ENCODE measurements around the gene RERE. TPM values are rescaled to one million over a fixed set of nuclear protein-coding genes. Genes with fewer than 3 reads are reported as not detected.

RERE gene
- total RNA-seq, 1 experiment from 2014 or later = 40.6 TPM

DNA sequence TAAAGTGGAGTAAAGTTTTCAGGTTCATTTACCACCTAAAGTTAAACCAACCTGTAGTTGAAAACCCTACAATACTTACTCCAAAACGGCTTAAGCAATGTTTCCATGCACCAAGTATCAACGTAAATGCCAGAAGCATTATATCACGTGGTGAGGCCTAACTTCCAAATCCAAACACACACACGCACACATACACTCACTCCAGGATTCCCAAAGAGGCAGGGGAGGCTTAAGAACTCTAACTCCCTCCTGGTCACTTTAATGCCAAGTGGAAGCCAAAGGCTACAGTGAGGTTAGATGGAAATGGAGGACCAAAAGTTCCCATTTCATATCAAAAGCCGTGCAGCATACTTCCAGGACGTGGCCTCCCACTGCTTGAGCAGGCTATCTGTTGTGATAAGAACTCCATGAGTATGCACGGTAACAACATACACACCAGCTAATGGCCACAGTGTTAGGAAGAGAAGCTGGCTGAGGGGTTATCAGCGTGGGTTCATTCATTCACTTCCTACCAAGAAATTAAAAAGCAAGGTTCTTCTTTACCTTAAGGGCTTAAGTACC, 275.4 kb downstream of the RERE start:
- Histone ChIP-seq H2AFZ (ENCODE audit: low read depth, low read length, poor library complexity, severe bottlenecking) (no peak overlapping the region), H3K36me3 (ENCODE audit: control insufficient read depth in 1 of 2, insufficient read depth in 2 of 2, low read length in 2 of 2) (no peaks in the 10 kb centered on the region), H3K9ac (ENCODE audit: low read length) (no peak overlapping the region), H3K4me1 (ENCODE audit: control insufficient read depth in 1 of 2, insufficient read depth in 2 of 2, low read length in 2 of 2) (no peaks in the 10 kb centered on the region), H4K20me1 (ENCODE audit: insufficient read depth) (no peaks in the 10 kb centered on the region), H3K27me3 (ENCODE audit: insufficient read depth, low read length) (no peaks in the 10 kb centered on the region), H3K9me2 (ENCODE audit: insufficient read depth) (no peaks in the 10 kb centered on the region), H3K4me2 (ENCODE audit: low read length) (no peak overlapping the region), H3K27ac (ENCODE audit: low read depth, low read length) (no peak overlapping the region), H3K4me3 (replicated peaks in 1 of 2; ENCODE audit: low read depth in 1 of 2, low read length in 2 of 2) (no peak overlapping the region), H3K9me3 (ENCODE audit: control insufficient read depth in 1 of 2, insufficient read depth in 1 of 2, low read depth in 1 of 2, low read length in 2 of 2) (no peaks in the 10 kb centered on the region), H3K79me2 (ENCODE audit: insufficient read depth, low read length) (no peaks in the 10 kb centered on the region)
- ChIA-PET CTCF (no interaction called here), POLR2A (no interaction called here), RAD21 (ENCODE audit: low non-redundant PET in 1 of 2, low total read pairs in 2 of 2, uncharacterized antibody in 2 of 2, unreplicated experiment in 2 of 2) (no interaction called here)
- BruUV-seq (replicated peaks) = no TSS peak
- TF ChIP-seq SIN3A (IDR thresholded peaks at IDR 0.05; ENCODE audit: low read depth) = no peak
- TF ChIP-seq, protein P1, sequence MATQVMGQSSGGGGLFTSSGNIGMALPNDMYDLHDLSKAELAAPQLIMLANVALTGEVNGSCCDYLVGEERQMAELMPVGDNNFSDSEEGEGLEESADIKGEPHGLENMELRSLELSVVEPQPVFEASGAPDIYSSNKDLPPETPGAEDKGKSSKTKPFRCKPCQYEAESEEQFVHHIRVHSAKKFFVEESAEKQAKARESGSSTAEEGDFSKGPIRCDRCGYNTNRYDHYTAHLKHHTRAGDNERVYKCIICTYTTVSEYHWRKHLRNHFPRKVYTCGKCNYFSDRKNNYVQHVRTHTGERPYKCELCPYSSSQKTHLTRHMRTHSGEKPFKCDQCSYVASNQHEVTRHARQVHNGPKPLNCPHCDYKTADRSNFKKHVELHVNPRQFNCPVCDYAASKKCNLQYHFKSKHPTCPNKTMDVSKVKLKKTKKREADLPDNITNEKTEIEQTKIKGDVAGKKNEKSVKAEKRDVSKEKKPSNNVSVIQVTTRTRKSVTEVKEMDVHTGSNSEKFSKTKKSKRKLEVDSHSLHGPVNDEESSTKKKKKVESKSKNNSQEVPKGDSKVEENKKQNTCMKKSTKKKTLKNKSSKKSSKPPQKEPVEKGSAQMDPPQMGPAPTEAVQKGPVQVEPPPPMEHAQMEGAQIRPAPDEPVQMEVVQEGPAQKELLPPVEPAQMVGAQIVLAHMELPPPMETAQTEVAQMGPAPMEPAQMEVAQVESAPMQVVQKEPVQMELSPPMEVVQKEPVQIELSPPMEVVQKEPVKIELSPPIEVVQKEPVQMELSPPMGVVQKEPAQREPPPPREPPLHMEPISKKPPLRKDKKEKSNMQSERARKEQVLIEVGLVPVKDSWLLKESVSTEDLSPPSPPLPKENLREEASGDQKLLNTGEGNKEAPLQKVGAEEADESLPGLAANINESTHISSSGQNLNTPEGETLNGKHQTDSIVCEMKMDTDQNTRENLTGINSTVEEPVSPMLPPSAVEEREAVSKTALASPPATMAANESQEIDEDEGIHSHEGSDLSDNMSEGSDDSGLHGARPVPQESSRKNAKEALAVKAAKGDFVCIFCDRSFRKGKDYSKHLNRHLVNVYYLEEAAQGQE (IDR thresholded peaks at IDR 0.05; ENCODE audit: low read depth) = no peak
- no peak for TF ChIP-seq EGR1 (IDR thresholded peaks at IDR 0.05; ENCODE audit: low read depth)
- TF ChIP-seq MAX (IDR thresholded peaks at IDR 0.05) = no peak
- no peak for TF ChIP-seq CTCF (IDR thresholded peaks at IDR 0.05 in 2 of 3, conservative IDR thresholded peaks at IDR 0.05 in 1 of 3; ENCODE audit: borderline replicate concordance in 1 of 3, insufficient read depth in 1 of 3, low read depth in 2 of 3, low read length in 2 of 3)
- TF ChIP-seq SP1 (IDR thresholded peaks at IDR 0.05; ENCODE audit: low read depth) = no peak
- TF ChIP-seq, protein P2, sequence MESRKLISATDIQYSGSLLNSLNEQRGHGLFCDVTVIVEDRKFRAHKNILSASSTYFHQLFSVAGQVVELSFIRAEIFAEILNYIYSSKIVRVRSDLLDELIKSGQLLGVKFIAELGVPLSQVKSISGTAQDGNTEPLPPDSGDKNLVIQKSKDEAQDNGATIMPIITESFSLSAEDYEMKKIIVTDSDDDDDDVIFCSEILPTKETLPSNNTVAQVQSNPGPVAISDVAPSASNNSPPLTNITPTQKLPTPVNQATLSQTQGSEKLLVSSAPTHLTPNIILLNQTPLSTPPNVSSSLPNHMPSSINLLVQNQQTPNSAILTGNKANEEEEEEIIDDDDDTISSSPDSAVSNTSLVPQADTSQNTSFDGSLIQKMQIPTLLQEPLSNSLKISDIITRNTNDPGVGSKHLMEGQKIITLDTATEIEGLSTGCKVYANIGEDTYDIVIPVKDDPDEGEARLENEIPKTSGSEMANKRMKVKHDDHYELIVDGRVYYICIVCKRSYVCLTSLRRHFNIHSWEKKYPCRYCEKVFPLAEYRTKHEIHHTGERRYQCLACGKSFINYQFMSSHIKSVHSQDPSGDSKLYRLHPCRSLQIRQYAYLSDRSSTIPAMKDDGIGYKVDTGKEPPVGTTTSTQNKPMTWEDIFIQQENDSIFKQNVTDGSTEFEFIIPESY (IDR thresholded peaks at IDR 0.05; ENCODE audit: extremely low read depth, insufficient replicate concordance, low read length) = no peak
- no peak for TF ChIP-seq RAD21 (IDR thresholded peaks at IDR 0.05; ENCODE audit: low read depth)
- no peak for TF ChIP-seq FOSL1 (IDR thresholded peaks at IDR 0.05; ENCODE audit: low read depth)
- TF ChIP-seq SRF (IDR thresholded peaks at IDR 0.05; ENCODE audit: low read depth) = no peak
- TF ChIP-seq POLR2A (IDR thresholded peaks at IDR 0.05; ENCODE audit: borderline replicate concordance, extremely low read depth, insufficient read depth, insufficient read length) = no peak
- TF ChIP-seq CBX3 (IDR thresholded peaks at IDR 0.05; ENCODE audit: low read depth) = no peak
- TF ChIP-seq, protein P3, sequence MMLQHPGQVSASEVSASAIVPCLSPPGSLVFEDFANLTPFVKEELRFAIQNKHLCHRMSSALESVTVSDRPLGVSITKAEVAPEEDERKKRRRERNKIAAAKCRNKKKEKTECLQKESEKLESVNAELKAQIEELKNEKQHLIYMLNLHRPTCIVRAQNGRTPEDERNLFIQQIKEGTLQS (IDR thresholded peaks at IDR 0.05) = no peak
- TF ChIP-seq EZH2 (IDR thresholded peaks at IDR 0.05) = no peak
- TF ChIP-seq YY1 (IDR thresholded peaks at IDR 0.05; ENCODE audit: extremely low read depth, insufficient replicate concordance, low read depth, low read length) = no peak
- TF ChIP-seq ZFX (IDR thresholded peaks at IDR 0.05) = no peak
- TF ChIP-seq ZNF274 (IDR thresholded peaks at IDR 0.05; ENCODE audit: low read depth, low read length) = no peak
- no peak for TF ChIP-seq POLR2AphosphoS5 (IDR thresholded peaks at IDR 0.05; ENCODE audit: low read depth, low read length)
- no peak for TF ChIP-seq CEBPB (IDR thresholded peaks at IDR 0.05; ENCODE audit: low read depth)
- no peak for TF ChIP-seq ELF1 (IDR thresholded peaks at IDR 0.05; ENCODE audit: borderline replicate concordance, low read depth)
- DNase-seq (ENCODE audit: low read depth, low spot score) (no peak), ATAC-seq (no peak)
- intact Hi-C loops (cut with micrococcal nuclease) = loop anchor here (10.0 kb wide), 1 partner anchor 137 kb away; no protein-coding TSS in a partner anchor
